Right forelimb (tissue), 1 donor: ENCODE results near the gene HFM1.
"Not testable (repeated sequence)": the region's sequence is repeated elsewhere in the genome, so short reads cannot be mapped to it uniquely, and the experiment has no call there.

ENCODE experiments used
- DNase-seq: peaks from one replicate; pipeline ENCODE4 v3.0.0-alpha.2; 2018

Gene HFM1, protein sequence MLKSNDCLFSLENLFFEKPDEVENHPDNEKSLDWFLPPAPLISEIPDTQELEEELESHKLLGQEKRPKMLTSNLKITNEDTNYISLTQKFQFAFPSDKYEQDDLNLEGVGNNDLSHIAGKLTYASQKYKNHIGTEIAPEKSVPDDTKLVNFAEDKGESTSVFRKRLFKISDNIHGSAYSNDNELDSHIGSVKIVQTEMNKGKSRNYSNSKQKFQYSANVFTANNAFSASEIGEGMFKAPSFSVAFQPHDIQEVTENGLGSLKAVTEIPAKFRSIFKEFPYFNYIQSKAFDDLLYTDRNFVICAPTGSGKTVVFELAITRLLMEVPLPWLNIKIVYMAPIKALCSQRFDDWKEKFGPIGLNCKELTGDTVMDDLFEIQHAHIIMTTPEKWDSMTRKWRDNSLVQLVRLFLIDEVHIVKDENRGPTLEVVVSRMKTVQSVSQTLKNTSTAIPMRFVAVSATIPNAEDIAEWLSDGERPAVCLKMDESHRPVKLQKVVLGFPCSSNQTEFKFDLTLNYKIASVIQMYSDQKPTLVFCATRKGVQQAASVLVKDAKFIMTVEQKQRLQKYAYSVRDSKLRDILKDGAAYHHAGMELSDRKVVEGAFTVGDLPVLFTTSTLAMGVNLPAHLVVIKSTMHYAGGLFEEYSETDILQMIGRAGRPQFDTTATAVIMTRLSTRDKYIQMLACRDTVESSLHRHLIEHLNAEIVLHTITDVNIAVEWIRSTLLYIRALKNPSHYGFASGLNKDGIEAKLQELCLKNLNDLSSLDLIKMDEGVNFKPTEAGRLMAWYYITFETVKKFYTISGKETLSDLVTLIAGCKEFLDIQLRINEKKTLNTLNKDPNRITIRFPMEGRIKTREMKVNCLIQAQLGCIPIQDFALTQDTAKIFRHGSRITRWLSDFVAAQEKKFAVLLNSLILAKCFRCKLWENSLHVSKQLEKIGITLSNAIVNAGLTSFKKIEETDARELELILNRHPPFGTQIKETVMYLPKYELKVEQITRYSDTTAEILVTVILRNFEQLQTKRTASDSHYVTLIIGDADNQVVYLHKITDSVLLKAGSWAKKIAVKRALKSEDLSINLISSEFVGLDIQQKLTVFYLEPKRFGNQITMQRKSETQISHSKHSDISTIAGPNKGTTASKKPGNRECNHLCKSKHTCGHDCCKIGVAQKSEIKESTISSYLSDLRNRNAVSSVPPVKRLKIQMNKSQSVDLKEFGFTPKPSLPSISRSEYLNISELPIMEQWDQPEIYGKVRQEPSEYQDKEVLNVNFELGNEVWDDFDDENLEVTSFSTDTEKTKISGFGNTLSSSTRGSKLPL (N-terminal part only)

DNA sequence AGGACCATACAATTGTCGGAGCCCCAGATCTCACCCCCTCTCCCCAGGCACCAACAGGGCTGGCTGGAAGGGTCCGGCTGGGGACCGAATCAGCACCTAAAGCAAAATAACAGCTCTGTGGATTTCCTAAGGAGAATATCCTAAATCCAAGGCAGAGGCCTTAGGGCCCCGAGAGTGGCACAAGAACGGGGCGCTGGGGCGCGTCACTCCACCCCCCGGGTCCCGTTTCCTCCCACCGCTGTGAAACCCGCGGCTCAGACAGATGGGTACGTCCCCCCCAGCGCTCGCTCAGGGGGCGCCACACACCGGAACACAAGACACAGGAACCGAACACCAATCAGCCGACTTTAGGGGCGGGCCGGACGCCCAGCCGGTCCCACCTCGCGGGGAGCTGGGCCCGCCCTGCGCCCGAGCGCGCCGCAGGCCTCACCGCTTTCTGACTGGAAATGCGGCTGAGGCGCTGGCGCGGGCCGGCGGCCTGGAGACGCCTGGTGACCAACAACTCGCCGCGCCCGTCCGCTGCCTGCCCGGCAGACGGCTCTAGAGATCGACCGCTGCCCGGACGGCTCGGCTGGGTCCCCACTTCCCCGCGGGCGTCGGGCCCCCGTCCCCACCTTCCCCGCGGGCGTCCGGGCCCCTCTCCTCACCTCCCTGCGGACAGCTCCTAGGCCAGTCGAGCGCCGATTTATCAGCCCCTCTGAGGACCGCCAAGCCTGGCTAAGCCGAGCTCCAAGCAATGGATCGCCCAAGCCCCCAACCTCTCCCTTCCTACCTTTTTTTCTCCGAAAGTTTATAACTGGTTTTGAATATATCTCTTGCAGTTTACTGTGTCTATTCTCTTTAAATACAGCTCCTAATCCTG is at the start of gene HFM1:
Gene HFM1 (minus strand): TSS at position 687 of the 862 bp plus-strand sequence. CDS start 3,755 bp downstream, outside the sequence.
- peak; percentile 90 for DNase-seq

DNA sequence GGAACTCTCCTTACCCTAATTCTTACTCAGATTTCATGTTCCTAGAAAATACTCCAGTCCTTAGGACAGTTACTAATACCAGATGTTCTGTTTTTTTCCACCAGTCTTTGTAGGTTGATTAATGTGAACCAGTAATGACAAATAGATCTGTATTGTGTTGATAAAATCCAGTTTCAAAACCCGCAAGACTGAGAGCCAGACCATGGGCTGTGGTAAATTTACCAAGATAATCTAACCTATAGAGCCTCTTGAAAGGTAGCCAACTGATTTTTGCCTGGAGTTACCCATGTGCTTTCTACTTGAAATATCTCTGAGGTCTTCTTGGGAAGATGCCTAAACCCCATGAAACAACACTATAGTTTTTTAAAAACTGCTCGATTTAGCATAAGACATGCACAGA is 49.5 kb upstream of the HFM1 start:
- no peak for DNase-seq

DNA sequence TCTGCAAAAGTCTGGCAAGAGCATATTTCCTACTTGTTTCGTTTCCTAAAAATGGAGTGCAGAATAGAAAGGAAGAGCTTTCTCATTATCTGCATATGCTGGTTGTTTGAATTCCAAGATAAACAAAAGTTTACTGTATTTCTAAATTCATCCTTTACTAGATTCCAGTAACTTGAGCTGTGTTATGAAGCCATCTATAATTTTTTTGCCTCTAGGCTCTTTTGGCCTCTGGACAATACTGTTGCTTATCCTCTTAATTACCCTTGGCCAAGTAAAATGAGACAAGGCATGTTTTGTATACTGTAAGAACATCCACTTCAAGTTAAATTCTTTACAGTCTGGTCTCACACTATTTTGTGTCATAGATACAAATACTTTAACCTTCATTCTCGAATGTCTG is 45.6 kb upstream of the HFM1 start:
- DNase-seq, result no peak

DNA sequence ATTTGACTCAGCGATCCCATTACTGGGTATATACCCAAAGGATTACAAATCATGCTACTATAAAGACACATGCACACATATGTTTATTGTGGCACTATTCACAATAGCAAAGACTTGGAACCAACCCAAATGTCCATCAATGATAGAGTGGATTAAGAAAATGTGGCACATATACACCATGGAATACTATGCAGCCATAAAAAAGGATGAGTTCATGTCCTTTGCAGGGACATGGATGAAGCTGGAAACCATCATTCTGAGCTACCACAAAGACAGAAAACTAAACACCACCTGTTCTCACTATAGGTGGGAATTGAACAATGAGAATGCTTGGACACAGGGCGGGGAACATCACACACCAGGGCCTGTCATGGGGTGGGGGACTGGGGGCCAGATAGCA is 43.1 kb upstream of the HFM1 start:
- not testable (repeated sequence) for DNase-seq

DNA sequence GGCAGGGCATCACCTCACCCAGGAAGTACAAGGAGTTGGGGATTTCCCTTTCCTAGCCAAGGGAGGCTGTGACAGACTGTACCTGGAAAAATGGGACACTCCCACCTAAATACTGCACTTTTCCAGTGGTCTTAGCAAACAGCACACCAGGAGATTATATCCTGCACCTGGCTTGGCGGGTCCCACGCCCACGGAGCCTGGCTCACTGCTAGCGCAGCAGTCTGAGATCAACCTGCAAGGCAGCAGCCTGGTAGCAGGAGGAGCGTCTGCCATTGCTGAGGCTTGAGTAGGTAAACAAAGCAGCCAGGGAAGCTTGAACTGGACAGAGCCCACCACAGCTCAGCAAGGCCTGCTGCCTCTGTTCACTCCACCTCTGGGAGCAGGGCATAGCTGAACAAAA is 37.3 kb upstream of the HFM1 start:
- DNase-seq, result not testable (repeated sequence)

DNA sequence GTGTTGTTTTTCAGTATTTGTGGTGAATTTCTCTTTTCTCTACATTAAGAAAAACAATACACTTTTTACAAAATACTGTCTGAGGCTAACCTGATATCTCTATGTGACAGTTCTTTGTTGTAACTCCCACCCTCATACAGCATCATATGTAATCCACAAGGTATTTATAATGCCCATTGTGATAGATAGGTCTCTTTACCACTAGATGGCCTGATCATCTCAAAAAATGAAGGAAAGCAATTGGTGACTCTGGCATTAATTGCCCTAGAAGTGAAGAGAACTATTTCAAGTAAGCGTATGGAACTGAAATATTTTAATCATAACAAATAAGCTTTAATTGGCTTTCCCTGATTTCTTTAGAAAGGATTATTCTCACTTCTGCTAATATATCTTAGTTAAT is 36.2 kb upstream of the HFM1 start:
- no peak for DNase-seq

DNA sequence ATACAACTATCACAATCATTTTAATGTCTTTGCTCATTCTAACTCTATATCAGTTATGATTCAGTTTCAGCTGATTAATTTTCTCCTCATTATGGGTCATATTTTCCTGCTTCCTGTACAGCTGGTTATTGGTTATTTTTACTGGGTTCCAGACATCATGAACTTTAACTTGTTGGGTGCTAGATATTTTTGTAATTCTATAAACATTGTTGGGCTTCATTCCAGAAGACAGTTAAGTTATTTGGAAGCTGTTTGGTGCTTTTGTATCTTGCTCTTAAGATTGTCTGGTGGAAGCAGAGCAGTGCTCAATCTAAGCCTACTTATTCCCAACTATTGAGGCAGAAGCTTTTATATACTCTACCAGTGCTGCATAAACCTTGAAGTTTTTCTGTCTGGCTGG is 34.4 kb upstream of the HFM1 start:
- DNase-seq, result no peak

DNA sequence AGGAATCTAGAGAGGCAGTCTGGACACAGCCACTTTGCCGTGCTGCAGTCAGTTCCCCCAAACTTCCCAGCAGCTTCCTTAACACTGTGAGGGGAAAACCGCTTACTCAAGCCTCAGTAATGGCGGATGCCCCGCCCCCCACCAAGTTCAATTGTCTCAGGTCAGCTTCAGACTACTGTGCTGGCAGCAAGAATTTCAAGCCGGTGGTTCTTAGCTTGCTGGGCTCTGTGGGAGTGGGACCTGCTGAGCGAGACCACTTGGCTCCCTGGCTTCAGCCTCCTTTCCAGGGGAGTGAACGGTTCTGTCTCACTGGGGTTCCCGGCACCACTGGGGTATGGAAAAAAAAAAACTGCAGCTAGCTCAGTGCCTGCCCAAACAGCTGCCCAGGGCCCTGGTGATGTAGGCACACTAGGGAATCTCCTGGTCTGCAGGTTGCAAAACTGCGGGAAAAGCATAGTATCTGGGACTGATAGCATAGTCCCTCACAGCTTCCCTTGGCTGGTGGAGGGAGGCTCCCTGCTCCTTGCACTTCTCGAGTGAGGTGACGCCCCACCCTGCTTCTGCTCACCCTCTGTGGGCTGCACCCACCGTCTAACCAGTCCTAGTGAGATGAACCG is 23.7 kb upstream of the HFM1 start:
- no peak for DNase-seq

DNA sequence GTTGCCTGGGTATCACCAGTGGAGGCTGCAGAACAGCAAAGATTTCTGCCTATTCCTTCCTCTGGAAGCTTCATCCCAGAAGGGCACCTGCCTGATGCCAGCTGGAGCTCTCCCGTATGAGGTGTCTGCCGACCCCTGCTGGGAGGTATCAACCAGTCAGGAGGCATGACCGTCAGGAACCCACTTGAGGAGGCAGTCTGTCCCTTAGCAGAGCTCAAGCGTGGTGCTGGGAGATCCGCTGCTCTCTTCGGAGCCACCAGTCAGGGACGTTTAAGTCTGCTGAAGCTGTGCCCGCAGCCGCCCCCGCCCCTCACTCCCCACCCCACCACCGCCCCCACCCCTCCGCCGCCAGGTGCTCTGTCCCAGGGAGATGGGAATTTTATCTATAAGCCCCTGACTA is 23.1 kb upstream of the HFM1 start:
- no peak for DNase-seq

DNA sequence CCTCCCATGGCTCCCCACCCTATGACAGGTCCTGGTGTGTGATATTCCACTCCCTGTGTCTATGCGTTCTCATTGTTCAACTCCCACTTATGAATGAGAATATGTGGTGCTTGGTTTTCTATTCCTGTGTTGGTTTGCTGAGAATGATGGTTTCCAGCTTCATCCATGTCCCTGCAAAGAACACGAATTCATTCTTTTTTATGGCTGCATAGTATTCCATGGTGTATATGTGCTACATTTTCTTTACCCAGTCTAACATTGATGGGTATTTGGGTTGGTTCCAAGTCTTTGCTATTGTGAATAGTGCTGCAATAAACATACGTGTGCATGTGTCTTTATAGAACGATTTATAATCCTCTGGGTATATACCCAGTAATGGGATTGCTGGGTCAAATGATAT is 17.9 kb upstream of the HFM1 start:
- not testable (repeated sequence) for DNase-seq

DNA sequence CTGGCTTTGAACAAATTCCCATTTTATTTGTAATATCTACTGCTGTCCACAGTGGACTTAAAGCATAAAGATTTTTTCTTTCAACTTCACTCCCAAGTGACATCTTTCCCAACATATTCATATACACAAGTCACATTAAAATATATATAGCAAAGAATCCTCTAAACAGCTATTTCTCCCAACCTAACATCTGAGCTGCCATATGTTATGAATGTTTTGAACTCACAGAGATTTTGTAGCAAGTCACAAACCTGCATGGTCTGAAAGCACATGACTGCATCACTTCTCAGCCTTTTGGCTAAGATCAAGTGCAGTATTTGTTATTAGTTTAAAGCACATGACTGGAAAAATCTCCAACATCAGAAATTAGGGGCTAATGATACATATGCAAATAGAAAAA is 7.7 kb upstream of the HFM1 start:
- DNase-seq, result no peak

DNA sequence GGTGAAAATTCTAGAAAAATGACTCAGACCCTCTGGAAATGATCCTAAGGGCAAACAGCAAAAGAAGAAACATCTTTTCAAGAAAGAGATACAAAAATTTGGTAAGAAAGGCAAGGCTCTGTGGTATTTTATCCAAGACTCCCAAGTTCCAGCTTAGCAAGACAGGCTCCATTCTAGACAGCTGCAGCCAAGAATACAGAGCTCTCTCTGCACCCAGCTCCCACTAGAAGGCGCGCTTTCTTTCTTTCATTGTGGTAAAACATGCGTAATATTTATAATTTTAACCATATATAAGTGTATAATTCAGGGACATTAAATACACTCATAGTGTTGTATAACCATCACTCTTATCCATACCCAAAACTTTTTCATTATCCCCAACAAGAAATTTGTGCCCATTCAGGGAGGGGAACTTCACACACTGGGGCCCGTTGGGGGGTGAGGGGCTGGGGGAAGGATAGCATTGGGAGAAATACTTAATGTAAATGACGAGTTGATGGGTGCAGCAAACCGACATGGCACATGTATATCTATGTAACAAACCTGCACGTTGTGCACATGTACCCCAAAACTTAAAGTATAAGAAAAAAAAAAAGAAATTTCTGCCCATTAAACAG is 2.2 kb upstream of the HFM1 start:
- DNase-seq, result no peak

DNA sequence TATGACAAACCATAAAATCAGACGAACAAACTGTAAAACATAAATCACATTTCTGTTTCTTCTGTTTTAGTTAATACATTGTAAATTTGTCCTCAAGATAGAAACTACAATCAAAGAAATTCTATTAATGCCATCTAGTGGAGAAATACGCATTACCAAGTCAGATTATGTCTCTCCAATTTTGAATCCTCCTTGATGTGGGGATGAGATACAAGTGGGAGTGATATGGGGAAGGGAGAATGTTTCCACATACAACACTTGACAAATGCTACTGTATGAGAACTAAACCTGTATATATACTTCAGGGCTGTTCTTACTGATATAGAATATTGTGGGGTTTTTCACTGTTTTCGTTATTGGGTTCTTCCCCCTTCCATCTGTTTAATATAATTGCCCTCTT is 2.6 kb downstream of the HFM1 start:
- DNase-seq, result no peak

DNA sequence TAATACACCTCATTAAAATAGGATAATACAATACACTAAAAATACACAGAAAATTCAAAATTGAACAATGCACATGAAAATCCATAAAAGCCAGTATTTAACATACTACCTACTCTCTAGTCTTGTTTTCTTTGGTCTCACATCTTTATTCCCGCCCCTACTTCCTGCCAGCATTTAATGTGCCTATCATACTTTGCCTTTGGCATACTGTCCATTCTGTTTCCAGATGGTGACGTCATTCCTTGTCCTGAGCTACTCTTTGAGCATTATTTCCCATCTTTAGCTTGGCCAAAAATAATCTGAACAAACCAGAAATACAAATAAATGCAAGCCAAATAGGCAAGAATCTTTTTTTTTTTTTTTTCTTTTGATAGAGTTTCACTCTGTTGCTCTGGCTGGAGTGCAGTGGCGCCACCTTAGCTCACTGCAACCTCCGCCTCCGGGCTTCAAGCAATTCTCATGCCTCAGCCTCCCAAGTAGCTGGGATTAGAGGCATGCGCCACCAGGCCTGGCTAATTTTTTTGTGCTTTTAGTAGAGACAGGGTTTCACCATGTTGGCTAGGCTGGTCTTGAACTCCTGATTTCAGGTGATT is 4.4 kb downstream of the HFM1 start:
- no peak for DNase-seq

DNA sequence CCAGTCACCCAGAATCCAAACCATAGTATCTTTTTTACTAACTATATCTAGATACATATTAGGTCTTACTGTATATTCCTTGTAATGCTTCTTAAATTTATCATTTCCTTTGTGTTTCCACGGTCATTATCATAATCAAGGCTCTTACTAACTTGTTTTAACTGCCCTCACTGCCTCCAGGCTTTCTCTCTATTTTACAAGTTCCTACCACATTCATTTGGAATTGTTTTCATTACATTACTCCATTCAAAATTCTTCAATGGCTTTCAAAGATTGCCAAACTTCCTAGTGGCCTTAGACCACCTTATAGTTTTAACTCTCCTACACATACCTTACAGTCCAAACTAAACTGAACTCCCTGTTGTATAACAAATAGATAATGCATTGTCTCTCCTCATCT is 6.3 kb downstream of the HFM1 start:
- DNase-seq, result no peak

DNA sequence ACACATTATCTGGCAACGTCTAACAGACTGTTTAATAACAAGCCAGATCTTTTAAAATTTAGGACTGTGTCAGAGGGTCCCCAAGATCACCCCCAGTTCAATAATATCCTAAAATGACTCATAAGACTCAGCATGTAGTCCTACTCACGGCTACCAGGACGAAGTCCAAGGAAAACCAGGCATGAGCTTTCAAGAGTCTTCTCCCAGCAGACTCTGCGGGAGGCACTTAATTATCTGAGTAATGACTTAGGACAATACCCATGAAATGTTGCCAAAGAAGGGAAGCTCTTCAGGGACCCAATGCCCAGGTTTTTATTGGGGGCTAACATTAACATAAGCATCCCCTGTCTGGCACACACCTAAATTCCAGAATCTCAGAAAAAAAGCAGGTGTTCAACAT is 7.0 kb downstream of the HFM1 start:
- DNase-seq, result no peak

DNA sequence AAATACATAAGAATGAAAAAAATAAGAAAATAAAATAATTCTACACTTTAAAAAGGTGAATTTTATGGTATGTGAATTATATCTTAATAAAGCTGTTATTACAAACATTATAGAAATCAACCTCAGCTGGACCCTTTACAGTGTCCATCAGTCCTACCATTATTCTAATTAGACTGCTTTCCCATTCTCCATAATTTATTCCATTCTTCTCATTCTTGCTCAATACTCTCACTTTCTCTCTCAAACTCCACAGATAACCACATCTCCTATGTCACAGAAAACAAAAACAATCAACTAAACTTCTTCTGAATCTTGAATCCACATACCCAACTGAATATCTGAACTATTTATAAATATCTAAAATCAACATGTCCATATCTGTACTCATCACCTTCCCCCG is 11.6 kb downstream of the HFM1 start:
- no peak for DNase-seq

DNA sequence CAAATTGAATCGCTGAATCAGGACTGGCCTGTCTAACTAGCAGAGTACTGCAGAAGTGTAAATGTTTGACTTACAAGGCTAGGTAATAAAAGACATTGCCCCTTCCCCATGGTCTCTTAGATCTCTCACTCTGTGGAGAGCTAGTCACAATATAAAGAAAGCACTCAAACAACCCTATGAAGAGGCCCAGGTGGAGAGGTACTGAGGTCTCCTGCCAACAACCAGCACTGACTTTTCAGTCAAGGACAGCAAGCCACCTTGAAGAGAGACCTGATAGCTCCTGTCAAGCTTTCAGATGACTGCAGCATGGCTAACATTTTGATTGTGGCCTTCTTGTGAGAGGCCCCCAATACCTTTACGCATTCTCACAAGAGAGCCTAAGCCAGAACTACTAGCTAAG is 18.5 kb downstream of the HFM1 start:
- DNase-seq, result no peak

DNA sequence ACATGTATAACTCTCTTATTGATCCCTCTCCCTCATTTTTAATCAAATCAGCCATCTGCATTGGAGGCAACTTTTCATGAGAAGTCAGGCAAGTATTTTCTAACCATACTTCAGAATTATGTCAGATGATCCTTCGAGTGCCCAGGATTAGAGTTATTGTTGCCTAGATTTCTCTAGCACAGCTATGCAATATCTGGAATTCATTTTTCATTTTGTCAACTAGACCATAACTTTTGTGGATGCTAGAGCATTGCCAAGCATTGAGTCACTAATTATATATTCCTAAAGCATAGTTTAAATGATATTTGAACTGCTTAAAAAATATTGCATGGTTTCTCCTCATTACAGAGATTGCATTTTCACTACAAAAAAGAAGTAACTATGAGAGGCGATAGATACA is 21.2 kb downstream of the HFM1 start:
- no peak for DNase-seq

DNA sequence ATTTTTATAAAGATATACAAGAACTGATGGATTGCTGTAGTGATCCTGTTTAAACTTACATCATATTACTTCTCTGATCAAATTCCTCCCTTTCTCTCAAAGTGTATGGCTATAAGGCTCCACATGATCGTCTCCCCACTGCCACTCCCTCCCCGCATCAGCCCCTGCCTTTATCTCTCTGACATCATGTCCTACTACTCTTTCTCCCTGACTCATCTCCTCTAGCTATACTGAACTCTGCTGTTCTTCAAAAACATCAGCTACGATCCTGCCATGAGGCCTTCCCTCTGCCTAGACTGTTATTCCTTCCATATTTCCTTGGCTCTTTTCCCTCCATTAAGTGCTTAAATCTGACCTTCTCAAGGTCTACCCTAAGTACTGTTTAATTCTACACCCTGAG is 22.8 kb downstream of the HFM1 start:
- no peak for DNase-seq

DNA sequence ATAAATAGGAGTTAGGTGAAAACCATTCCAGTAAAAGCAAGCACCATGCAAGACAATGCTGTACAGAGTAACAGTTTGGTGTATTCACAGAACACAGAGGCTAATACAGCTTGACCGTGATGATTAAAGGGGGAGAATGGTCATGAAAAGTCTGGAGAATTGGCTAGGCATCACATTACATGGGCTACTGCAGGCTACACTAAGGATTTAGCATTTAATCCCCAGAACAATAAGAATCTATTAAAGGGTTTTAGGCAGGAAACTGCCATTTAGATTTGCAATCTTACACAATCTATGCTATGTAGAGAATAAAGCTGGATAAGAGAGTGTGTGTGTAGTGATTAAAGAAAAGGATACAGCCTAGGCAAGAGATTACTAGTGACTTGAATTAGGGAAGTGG is 30.6 kb downstream of the HFM1 start:
- DNase-seq, result no peak
